HG03442 (cell line): Measurements from ENCODE around the gene MTHFR.

Experiments used
- ATAC-seq: cut with Tn5 transposase; IDR thresholded peaks from one replicate; pipeline ENCODE4 v1.9.1; 2021; ENCODE audit warnings: mild to moderate bottlenecking, moderate library complexity; ENCODE audit not compliant: unreplicated experiment

The MTHFR gene

GRCh38 chr1:11761988-11762406, 43.8 kb downstream of the MTHFR start, which contains the start of gene C1orf167:
C1orf167 (plus strand) TSS chr1:11762193; CDS start chr1:11764401, 2,208 bp downstream.
- no peak for ATAC-seq

- no peak for ATAC-seq
Measured at GRCh38 chr1:11761285-11761684, 44.5 kb downstream of the MTHFR start.

- no peak for ATAC-seq
Measured at GRCh38 chr1:11759791-11760190, 46.0 kb downstream of the MTHFR start.

- ATAC-seq, result no peak
Measured at GRCh38 chr1:11757047-11757446, 48.7 kb downstream of the MTHFR start.

- ATAC-seq, result no peak
Measured at GRCh38 chr1:11753555-11754208, 52.1 kb downstream of the MTHFR start.

GRCh38 chr1:11752359-11753088, 53.2 kb downstream of the MTHFR start:
- ATAC-seq, result no peak

- no peak for ATAC-seq
Measured at GRCh38 chr1:11751087-11751486, 54.7 kb downstream of the MTHFR start.

GRCh38 chr1:11749996-11750395, 55.8 kb downstream of the MTHFR start:
- ATAC-seq, result no peak

- peak; percentile 42 for ATAC-seq
Measured at GRCh38 chr1:11749203-11749689, 56.5 kb downstream of the MTHFR start.

- no peak for ATAC-seq
Measured at GRCh38 chr1:11748294-11749202, 57.2 kb downstream of the MTHFR start.

- no peak for ATAC-seq
Measured at GRCh38 chr1:11746795-11747487, 58.8 kb downstream of the MTHFR start.

- no peak for ATAC-seq
Measured at GRCh38 chr1:11746092-11746491, 59.7 kb downstream of the MTHFR start.

- ATAC-seq, result no peak
Measured at GRCh38 chr1:11744287-11744686, 61.5 kb downstream of the MTHFR start.

- no peak for ATAC-seq
Measured at GRCh38 chr1:11741919-11742558, 63.7 kb downstream of the MTHFR start.

- no peak for ATAC-seq
Measured at GRCh38 chr1:11741482-11741881, 64.3 kb downstream of the MTHFR start.

- ATAC-seq, result no peak
Measured at GRCh38 chr1:11740258-11741192, 65.2 kb downstream of the MTHFR start.

- no peak for ATAC-seq
Measured at GRCh38 chr1:11738783-11739182, 67.0 kb downstream of the MTHFR start.

- ATAC-seq, result no peak
Measured at GRCh38 chr1:11738096-11738495, 67.7 kb downstream of the MTHFR start.
